ENCODE measurements around the gene SLC12A9.
A peak's percentile ranks its signal among the peaks of the same experiment; 100 is the strongest.
"Not testable (repeated sequence)": the region's sequence is repeated elsewhere in the genome, so short reads cannot be mapped to it uniquely, and the experiment has no call there.

SLC12A9 gene

DNA sequence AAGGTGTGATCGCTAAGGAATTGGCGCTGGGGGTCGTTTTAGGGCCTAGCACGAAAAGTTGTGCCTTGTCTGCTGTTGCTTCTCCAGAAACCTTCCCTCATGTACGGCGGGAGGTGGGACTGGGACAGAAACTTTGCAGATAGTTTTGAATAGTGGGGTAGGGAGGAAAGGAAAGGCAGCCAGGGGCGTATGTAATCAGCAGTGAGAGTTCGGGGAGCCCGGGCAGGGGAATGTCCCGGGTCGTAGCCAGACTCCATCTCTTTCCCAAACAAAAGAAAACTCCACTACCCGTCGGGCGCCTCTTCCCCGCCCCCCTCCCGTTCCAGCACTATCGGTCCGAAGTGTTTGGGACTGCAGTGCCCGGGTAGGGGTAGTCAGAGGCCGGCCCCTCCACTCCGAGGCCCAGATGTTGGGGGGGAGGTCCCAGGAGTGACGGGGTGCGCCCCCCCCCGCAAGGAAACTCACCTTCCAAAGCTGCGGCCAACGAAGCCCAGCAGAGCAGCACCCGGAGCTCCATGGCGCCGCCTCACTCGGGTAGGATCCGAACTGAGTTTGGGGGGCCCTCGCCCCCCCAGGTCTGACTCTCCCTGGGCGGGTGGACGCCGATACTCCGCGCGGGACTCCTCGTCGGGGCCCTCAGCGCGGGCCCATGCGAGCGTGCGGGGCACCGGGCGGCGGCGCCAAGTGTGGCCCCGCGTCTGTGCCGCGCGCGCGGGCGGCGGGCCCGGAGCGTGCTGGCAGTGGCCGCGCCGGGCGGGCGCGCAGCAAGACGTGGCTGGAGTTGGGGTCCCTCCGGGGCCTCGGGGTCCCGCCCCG, 25.8 kb upstream of the SLC12A9 start:
- DNase-seq = no peak

DNA sequence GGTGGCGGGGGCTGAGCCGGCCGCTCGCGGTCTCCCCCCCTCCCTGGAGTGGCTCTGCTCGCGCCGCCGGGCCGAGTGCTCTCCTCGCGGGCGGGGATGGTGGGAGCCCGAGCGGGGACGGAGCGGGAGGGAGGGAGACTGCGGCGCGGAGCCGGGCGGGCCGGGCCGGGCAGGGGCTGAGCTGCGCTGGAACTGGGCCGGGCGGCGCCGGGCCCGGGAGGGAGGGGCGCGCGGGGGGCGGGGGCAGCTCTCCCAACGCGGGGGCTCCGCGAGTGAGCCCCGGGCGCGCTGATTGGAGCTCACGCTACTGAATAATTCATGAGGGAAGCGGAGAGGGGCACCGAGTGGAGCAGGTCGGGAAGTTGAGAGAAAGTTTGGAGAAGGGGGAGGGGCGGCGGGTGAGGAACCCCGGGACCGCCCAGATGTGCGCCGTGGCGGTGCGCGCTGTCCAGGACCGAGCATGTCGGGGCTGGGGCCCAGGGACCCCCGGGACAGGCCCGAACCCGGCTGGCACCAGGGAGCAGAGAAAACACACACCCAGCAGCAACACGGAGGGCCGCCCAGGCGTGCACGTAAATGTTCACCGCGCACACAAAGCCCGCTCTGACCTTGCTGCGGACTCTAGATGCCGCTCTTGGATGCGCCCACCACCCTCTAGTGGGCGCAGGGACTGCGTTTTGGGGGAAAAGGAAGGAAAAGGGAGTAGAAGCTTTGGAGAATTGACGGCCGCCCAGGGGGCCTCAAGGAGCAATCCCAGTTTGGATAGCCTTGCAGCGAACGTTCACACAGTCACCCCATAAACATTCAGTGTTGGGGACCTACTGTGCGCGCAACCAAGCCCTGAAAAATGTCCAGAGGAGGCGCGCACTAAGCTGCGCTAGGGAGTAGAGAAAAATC, 24.9 kb upstream of the SLC12A9 start, which contains the start of gene EPHB4:
TSS of gene EPHB4 (minus strand) at position 194 of the 897 bp plus-strand sequence. CDS start 493 bp downstream, outside the sequence.
- peak; percentile 30 for DNase-seq

DNA sequence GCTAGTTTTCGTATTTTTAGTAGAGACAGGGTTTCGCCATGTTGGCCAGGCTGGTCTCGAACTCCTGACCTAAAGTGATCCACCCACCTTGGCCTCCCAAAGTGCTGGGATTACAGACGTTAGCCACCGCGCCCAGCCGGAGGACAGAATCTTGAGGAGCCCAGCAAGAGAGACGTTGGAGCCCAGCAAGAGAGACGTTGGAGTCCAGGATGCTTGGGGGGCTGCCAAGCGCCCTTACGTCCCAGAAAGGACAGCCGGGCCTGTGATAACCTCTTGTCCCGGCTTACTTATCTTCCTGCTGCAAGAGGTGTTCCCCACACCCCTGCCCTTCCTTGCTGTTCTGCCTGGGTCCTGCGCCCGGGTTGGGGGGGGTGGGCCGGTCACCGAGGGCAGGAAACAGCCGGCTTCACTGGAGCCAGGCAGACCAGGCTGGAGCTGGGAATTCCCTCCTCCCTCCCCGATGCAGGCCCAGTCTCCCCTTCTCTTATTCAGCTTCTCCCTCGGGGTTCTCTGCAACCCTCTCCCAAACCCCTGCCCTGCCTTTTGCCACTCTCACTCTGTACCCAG, 23.3 kb upstream of the SLC12A9 start:
- no peak for DNase-seq

DNA sequence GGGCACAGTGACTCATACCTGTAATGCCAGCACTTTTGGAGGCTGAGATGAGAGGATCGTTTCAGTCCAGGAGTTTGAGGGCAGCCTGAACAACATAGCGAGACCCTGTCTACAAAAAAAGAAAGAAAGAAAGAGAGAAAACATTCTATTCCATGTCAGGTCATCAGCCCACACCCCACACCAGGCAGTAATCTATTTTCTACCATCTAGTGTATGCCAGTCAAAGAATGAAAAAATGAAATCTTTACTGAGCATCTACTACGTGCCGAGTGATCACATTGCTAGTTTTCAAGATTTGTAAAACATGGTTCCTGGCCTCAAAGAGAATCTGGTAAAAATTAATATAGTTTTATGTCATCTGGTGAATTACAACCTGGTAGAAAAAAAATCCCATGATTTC, 22.1 kb upstream of the SLC12A9 start:
- DNase-seq = no peak

DNA sequence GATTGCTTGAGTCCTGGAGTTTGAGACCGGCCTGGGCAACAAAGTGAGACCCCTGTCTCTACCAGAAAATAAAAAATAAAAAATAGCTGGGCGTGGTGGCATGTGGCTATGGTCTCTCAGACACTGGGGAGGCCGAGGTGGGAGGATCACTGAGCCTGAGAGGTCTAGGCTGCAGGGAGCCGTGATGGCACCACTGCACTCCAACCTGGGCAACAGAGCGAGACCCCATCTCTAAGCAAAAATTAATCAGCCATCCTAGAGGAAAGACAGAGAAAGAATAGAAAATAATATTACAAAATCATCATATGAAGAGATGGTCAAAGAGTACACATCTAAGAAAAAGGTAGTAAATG, 20.3 kb upstream of the SLC12A9 start:
- DNase-seq = no peak

DNA sequence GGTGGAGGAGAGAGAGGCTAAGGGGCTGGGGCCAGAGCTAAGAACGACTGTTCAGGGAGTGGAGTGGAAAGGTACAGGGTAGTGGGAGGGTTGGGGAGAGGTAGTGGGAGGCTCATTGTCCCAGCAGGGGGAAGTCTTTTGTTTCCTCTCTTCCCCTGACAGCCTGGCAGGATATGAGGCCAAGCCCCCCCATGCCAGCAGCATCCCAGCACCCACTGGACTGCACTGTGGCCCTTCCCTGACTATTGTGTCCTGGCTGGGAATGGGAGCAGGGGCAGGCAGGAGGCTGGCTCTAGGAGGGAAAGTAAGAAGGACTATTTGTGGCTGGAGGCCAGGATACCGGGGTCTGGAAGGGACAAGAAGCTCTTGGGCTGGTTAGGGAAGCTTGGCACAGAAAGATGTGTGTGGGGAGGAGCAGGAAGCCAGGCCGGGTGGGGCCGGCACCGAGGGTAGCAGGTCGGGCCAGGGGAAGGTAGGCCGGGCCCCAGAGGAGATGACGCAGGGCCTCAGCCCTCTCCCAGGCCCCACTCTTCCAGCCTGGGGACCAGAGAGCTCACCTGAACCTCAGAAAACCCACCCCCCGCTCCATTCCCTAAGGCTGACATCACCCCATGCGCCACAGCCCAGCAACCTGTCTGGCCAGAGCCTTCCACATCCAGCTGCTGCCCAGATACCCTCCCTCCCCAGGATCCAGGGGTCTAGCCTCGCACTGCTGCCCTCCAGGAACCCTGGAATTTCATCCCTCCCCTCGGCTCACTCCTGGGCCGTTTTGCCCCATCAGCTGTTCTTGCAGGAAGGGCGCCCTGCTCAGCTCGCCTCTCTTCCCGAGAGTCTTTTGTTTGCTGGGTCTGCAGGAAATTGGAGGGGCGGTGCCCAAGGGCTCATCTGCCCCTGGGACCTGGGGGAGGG, 16.4 kb upstream of the SLC12A9 start:
- DNase-seq = no peak

DNA sequence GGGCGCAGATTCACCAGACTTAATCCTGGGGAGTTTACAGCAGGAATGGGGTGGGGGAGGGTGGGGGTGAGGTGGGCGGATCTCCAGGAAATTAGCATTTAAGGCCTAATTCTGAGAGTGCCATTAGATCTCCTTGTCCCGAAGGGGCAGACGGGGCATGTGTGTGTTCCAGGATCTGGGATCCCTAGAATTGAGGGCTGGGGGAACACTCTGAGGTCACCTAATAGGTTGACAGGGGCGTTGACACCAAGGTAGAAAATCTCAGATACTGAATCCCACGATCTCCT, 15.8 kb upstream of the SLC12A9 start:
- DNase-seq = no peak

DNA sequence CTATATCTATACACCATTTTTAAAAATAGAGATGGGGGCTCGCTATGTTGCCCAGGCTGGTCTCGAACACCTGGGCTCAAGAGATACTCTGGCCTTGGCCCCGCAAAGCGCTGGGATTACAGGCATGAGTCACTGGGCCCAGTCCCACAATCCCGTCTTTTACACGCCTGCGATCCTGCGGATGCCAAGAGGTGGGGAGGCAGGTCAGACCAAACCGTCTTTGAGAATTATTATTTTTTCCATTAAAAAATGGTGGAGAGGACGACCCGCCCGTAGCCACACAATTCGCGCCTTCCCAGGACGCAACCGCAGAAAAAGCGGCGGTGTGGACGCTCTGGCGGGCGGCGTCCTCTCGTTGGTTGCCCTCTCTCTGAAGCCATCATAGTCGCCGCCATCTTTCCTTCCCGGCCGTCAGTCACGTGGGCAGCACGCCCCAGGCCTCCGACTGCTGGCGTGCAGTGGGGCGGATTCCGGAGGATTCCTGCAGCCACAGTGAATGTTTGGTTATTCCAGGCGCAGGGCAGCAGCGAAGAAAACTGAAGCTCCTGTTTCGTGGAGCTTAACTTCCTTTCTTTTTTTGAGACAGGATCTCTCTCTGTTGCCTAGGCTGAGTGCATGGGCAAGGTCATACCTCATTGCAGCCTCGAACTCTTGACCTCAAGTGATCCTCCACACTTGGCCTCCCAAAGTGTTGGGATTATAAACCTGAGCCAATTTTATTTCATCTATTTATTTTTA, 15.2 kb upstream of the SLC12A9 start:
- DNase-seq = peak; percentile 88

DNA sequence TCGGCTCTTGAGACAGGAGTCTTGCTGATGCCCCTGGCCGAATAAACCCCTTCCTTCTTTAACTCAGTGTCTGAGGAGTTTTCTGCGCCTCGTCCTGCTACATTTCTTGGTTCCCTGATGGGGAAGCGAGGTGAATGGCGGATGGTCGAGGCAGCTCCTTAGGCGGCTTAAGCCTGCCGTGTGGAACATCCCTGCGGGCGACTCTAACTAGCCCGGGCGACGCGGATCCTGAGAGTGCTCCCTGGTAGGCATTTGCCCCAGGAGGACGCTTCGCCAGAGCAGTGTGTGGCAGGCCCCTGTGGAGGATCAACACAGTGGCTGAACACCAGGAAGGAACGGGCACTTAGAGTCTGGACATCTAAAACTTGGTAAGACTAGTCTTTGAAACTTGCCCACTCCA, 13.2 kb upstream of the SLC12A9 start:
- no peak for DNase-seq

DNA sequence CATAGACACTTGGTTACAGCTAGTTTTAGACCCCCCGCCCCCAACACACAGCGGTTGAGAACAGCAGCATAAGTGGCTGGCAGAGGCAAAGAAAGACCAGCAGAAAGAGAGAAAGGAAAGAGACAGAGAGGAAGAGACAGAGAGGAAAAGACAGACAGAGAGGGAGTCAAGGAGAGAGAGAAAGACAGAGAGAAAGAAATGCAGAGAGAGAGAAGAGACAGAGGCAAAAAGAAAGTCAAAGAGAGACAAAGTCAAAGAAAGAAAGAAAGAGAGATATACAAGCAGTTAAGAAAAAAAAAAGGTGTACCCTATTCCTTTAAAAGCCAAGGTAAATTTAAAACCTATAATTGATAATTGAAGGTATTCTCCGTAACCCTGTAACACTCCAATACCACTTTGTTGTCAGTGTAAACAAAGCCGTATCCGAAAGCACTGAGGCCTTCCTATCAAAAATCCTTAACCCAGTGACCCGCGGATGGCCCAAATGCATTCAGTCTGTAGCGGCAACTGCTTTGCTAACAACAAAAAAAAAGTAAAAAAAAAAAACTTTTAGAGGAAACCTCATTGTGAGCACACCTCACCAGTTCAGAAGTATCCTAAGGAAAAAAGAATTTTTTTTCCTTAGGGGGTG, 11.9 kb upstream of the SLC12A9 start:
- no peak for DNase-seq

DNA sequence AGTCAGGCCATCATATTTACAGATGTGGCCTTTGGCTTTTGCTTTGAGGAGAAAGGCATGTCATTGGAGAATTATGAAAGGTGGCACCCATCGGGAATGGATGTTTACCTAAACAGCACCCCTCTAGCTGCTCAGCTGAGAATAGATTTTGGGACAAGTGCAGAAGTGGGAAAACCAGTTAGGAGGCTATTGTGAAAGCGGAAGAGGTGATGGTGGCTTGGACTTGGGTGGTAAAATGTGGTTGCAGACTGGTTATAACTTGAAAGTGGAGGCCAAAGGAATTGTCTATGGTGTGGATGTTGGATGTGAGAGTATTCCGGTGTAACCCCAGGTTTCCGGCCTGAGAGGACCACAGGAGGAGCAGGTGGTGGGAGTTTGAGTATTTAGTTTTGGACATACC, 5.2 kb upstream of the SLC12A9 start:
- DNase-seq = no peak

DNA sequence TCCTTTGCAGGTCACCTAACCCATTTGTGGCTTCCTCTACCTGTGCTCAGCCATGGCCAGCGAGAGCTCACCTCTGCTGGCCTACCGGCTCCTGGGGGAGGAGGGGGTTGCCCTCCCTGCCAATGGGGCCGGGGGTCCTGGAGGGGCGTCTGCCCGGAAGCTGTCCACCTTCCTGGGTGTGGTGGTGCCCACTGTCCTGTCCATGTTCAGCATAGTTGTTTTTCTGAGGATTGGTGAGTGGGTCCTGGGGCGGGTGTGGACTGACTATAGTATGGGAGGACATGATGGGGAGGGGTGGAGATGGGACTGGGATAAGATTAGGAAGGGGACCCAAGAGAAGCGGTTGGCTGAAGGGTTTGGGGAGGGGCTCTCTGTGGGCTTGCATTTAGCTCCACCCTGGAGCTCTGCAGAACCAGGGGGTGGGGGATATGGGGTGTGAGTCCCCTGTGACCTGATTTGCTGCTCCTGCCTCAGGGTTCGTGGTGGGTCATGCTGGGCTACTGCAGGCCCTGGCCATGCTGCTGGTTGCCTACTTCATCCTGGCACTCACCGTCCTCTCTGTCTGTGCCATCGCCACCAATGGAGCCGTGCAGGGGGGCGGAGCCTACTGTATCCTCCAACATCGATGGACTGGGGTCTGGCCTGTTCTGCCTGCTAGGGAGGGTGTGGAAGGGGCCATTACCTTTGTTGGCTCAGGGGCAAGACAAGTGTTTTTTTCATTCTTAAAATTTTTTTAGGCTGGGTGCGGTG, 1.8 kb downstream of the SLC12A9 start:
- DNase-seq = no peak

DNA sequence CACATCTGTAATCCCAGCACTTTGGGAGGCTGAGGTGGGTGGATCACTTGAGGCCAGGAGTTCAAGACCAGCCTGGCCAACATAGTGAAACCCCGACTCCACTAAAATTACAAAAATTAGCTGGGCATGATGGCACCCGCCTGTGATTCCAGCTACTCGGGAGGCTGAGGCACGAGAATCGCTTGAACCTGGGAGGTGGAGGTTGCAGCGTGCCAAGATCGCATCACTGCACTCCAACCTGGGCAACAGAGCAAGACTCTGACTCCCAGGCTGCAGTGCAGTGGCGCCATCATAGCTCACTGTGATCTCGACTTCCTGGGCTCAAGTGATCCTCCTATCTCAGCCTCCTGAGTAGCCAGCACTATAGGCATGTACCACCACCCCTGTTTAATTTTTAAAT, 2.4 kb downstream of the SLC12A9 start:
- not testable (repeated sequence) for DNase-seq

DNA sequence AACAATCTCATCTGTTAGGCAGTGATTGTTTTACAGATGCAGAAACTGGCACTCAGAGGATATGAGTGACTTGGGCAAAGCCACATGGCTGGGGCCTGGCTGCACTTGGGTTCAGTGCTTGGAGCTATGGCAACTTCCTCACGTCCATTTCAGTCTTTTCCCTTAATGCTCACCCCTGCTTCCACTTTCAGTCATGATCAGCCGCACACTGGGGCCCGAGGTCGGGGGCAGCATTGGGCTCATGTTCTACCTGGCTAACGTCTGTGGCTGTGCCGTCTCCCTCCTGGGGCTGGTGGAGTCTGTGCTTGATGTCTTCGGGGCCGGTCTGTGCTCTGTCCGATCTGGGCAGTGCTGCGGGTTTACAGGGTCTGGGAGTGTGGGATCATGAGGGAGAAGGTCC, 3.0 kb downstream of the SLC12A9 start:
- DNase-seq = no peak

DNA sequence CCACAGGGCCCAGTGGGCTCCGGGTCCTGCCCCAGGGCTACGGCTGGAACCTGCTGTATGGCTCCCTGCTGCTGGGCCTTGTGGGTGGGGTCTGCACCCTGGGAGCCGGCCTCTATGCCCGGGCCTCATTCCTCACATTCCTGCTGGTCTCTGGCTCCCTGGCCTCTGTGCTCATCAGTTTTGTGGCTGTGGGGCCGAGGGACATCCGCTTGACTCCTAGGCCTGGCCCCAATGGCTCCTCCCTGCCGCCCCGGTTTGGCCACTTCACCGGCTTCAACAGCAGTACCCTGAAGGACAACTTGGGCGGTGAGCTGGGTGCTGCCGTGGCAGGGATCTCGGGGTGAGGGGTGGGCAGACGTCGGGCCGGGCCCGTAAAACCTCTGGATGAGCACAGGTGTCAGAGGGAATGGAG, 4.4 kb downstream of the SLC12A9 start:
- DNase-seq = no peak

DNA sequence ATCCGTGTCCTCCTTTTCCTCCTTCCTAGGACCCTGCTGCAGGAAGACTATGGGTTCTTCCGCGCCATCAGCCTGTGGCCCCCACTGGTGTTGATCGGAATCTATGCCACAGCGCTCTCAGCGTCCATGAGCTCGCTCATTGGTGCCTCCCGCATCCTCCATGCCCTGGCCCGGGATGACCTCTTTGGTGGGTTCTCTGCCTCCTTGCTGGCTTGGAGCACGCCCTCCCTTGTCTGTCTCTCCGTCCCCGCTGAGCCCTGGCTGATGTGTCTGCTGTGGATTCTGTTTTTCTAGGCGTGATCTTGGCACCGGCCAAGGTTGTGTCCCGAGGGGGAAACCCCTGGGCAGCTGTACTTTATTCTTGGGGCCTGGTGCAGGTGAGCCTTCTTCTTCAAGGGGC, 7.3 kb downstream of the SLC12A9 start:
- DNase-seq = no peak

DNA sequence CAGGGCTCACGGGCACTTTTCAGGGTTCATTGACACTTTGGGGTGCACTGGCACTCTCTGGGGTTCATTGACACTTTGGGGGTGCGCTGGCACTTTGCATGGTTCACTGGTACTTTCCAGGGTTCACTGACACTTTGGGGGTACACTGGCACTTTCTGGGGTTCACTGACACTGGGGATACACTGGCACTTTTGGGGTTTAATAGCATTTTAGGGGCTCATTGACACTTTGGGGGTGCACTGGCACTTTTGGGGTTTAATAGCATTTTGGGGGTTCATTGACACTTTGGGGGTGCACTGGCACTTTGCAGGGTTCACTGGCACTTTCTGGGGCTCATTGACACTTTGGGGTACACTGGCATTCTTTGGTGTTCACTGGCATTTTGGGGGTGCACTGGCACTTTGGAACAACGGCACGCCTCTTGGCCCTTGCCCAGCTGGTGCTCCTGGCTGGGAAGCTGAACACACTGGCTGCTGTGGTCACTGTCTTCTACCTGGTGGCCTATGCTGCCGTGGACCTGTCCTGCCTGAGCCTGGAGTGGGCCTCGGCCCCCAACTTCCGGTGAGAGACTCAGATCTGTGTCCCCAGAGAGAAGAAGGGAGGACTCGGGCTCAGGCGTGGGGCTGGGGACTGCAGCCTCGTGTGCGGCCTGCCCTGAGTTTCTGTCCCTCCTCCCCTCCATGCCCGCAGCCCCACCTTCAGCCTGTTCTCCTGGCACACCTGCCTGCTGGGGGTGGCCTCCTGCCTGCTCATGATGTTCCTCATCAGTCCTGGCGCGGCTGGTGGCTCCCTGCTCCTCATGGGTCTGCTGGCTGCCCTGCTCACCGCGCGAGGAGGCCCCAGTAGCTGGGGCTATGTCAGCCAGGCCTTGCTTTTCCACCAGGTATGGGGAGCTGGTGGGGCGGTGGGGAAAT, 8.4 kb downstream of the SLC12A9 start:
- DNase-seq = no peak

DNA sequence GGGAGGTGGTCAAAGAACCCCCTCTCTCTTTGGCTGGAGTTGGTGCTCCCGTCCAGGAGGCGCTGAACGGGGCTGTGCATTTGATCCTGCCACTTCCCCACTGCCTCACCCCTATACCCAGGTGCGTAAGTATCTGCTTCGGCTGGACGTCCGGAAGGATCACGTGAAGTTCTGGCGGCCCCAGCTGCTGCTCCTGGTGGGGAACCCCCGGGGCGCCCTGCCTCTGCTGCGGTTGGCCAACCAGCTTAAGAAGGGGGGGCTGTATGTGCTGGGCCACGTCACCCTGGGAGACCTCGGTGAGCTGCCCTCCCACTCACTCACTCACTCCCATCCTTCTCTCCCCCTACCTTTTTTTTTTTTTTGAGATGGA, 9.1 kb downstream of the SLC12A9 start:
- DNase-seq = no peak

DNA sequence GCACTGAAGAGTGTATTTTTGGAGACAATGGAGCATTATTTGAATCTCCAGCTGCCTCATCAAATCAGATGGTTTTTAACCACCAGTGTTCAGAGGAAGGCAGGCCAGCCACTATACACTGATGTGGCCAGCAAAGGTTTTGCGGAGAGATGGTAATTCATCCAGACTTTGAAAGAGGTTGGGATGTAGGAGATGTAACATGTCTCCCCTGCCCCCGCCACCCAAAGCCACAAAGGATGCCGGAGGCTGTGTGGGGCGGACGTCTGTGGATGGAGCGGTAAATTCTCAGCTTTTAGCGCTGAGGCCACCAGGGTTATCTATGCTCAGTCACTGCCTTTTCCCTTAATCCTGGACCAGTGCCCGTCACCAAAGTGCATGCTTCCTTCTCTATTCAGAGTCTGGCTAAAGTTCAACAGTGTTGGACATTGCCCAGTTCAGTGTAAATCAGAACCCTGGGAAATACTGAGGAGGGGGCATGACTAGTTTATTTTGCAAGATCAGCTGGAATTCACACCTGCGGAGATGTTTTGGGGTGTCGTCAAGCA, 11.0 kb downstream of the SLC12A9 start:
- no peak for DNase-seq
